Lower leg skin (tissue), 3 donors: ENCODE data around the gene CYP39A1.

Experiments used
- CTCF ChIP-seq, 3 donors: fragments of 450-650 bp; IDR thresholded peaks; one replicate each; pipeline ENCODE4 v1.5.1; 2016; ENCODE audit warnings: antibody characterized with exemption in 3 of 3, mild to moderate bottlenecking in 3 of 3, moderate library complexity in 2 of 3
- POLR2A ChIP-seq, 2 donors: fragments of 450-650 bp; IDR thresholded peaks; one replicate each; pipeline ENCODE4 v1.6.1; 2016 to 2017; ENCODE audit warnings: antibody characterized with exemption in 2 of 2, mild to moderate bottlenecking in 1 of 2, moderate library complexity in 1 of 2

DNA sequence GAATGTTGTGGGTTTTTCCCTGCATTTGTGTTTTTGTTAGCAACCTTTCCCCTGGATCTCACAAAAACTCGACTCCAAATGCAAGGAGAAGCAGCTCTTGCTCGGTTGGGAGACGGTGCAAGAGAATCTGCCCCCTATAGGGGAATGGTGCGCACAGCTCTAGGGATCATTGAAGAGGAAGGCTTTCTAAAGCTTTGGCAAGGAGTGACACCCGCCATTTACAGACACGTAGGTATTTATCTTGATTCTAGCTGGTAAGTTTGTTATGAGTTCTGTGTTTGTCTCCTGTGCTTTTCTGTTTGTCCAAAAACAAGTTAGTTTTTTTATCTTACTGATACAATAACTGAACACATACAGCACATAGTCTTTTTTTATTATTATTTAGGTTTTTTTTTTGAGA, 3.2 kb upstream of the CYP39A1 start:
- TF ChIP-seq CTCF (IDR thresholded peaks at IDR 0.05) (no peak), POLR2A (IDR thresholded peaks at IDR 0.05) (no peak)
